GM21360 (cell line): Measurements from ENCODE around the gene CCDC7.

ENCODE experiments used
- ATAC-seq: cut with Tn5 transposase; IDR thresholded peaks from one replicate; pipeline ENCODE4 v1.9.1; 2021; ENCODE audit warnings: mild to moderate bottlenecking, moderate library complexity; ENCODE audit not compliant: unreplicated experiment

CCDC7 gene

DNA sequence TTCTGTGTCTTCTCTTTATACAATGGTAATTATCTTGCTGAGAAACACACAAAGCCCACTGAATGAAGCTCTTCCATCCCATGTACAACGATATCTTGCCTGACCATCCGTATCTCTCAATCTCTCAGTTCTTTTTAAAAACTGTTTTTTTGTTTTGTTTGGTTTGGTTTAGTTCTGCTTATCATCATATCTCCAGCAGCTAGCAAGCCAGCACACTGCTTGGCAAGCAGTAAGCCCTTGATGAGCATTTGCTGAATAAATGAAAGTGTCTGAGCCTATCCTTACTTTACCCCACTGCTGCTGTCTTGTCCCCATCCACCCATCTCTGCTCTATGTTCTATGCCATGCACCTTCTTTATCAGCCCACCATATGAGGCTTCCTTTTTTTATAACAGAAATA, 477.9 kb downstream of the CCDC7 start:
- no peak for ATAC-seq
